H9 (cell line): ENCODE measurements around the gene ISOC1. TPM values are rescaled to one million over a fixed set of nuclear protein-coding genes. Genes with fewer than 3 reads are reported as not detected.

Source experiments
- DNase-seq: peaks from one replicate; pipeline ENCODE4 v3.0.0-alpha.2; 2017
- H2AFZ ChIP-seq: one replicate; pipeline ENCODE4 v1.6.1; 2013; ENCODE audit warnings: mild to moderate bottlenecking, low read length, control low read depth, moderate library complexity
- H2AK5ac ChIP-seq: 2 replicates; pipeline ENCODE4 v1.6.1; 2013; ENCODE audit warnings: low read length, control low read depth, mixed read lengths; ENCODE audit not compliant: insufficient read length
- H2BK120ac ChIP-seq: one replicate; pipeline ENCODE4 v1.6.1; 2013; ENCODE audit warnings: low read depth, mild to moderate bottlenecking, low read length, control low read depth, inconsistent platforms; ENCODE audit not compliant: poor library complexity, severe bottlenecking
- H2BK12ac ChIP-seq: 2 replicates; pipeline ENCODE4 v1.6.1; 2013; ENCODE audit warnings: low read length, control low read depth, mixed read lengths, low read depth; ENCODE audit not compliant: insufficient read length
- H2BK15ac ChIP-seq: 2 replicates; pipeline ENCODE4 v1.6.1; 2013; ENCODE audit warnings: low read depth, low read length, control low read depth
- H2BK20ac ChIP-seq: one replicate; pipeline ENCODE4 v1.6.1; 2013; ENCODE audit warnings: low read depth, mild to moderate bottlenecking, low read length, control low read depth, inconsistent platforms; ENCODE audit not compliant: poor library complexity, severe bottlenecking
- H2BK5ac ChIP-seq: 2 replicates; pipeline ENCODE4 v1.6.1; 2013; ENCODE audit warnings: low read length, control low read depth, mixed read lengths; ENCODE audit not compliant: insufficient read length
- H3K14ac ChIP-seq: 2 replicates; pipeline ENCODE4 v1.6.1; 2013; ENCODE audit warnings: low read length, control low read depth; ENCODE audit not compliant: insufficient read depth
- H3K18ac ChIP-seq: 2 replicates; pipeline ENCODE4 v1.6.1; 2013; ENCODE audit warnings: low read depth, mild to moderate bottlenecking, mixed read lengths, low read length, control low read depth; ENCODE audit not compliant: insufficient read length
- H3K23ac ChIP-seq: 2 replicates; pipeline ENCODE4 v1.6.1; 2013; ENCODE audit warnings: low read length, control low read depth, mixed read lengths, low read depth; ENCODE audit not compliant: insufficient read length
- H3K23me2 ChIP-seq: 2 replicates; pipeline ENCODE4 v1.6.1; 2013; ENCODE audit warnings: low read depth, mild to moderate bottlenecking, mixed read lengths, low read length, control low read depth; ENCODE audit not compliant: insufficient read length, poor library complexity, severe bottlenecking
- H3K27ac ChIP-seq: 2 replicates; pipeline ENCODE4 v1.5.1; 2013; ENCODE audit warnings: low read length, control low read depth, mixed read lengths, low read depth; ENCODE audit not compliant: insufficient read length
- H3K27me3 ChIP-seq: 2 replicates; pipeline ENCODE4 v1.6.1; 2013; ENCODE audit warnings: low read length, control low read depth, inconsistent platforms; ENCODE audit not compliant: insufficient read depth
- H3K4ac ChIP-seq: 2 replicates; pipeline ENCODE4 v1.6.1; 2013; ENCODE audit warnings: low read depth, mild to moderate bottlenecking, control low read depth, inconsistent platforms, low read length, moderate library complexity
- H3K4me1 ChIP-seq: 2 replicates; pipeline ENCODE4 v1.6.1; 2013; ENCODE audit warnings: low read length, control low read depth, inconsistent platforms; ENCODE audit not compliant: insufficient read depth
- H3K4me2 ChIP-seq: 2 replicates; pipeline ENCODE4 v1.6.1; 2013; ENCODE audit warnings: low read length, control low read depth, mixed read lengths; ENCODE audit not compliant: insufficient read length, insufficient read depth
- H3K56ac ChIP-seq: 2 replicates; pipeline ENCODE4 v1.6.1; 2013; ENCODE audit warnings: low read depth, mild to moderate bottlenecking, mixed read lengths, low read length, control low read depth; ENCODE audit not compliant: insufficient read length
- H3K79me1 ChIP-seq: 2 replicates; pipeline ENCODE4 v1.6.1; 2013; ENCODE audit warnings: low read depth, mild to moderate bottlenecking, moderate library complexity, low read length, control low read depth, inconsistent platforms; ENCODE audit not compliant: insufficient read depth, poor library complexity, severe bottlenecking
- H3K79me2 ChIP-seq: 2 replicates; pipeline ENCODE4 v1.6.1; 2013; ENCODE audit warnings: low read length, control low read depth, inconsistent platforms; ENCODE audit not compliant: insufficient read depth
- H3K9ac ChIP-seq: 2 replicates; pipeline ENCODE4 v1.6.1; 2013; ENCODE audit warnings: low read length, control low read depth, mixed read lengths; ENCODE audit not compliant: insufficient read length; ENCODE audit errors: extremely low read depth
- H3K9me3 ChIP-seq: one replicate; pipeline ENCODE4 v1.6.1; 2013; ENCODE audit warnings: low read depth, low read length, inconsistent platforms; ENCODE audit not compliant: control insufficient read depth
- H3T11ph ChIP-seq: one replicate; pipeline ENCODE4 v1.6.1; 2013; ENCODE audit warnings: mild to moderate bottlenecking, low read length, control low read depth, inconsistent platforms
- H4K20me1 ChIP-seq: one replicate; pipeline ENCODE4 v1.6.1; 2013; ENCODE audit not compliant: control insufficient read depth, insufficient read length, insufficient read depth
- H4K5ac ChIP-seq: 2 replicates; pipeline ENCODE4 v1.6.1; 2013; ENCODE audit warnings: low read depth, mild to moderate bottlenecking, mixed read lengths, low read length, control low read depth; ENCODE audit not compliant: insufficient read length
- H4K8ac ChIP-seq: replicated peaks from 2 replicates; pipeline ENCODE4 v1.6.1; 2013; ENCODE audit warnings: low read length, control low read depth, mixed read lengths, low read depth; ENCODE audit not compliant: insufficient read length
- H4K91ac ChIP-seq: 2 replicates; pipeline ENCODE4 v1.6.1; 2013; ENCODE audit warnings: low read depth, mild to moderate bottlenecking, moderate library complexity, mixed read lengths, low read length, control low read depth; ENCODE audit not compliant: insufficient read length
- H3K27ac Mint-ChIP-seq, 3 experiments: 2 replicates in 2 of 3; 3 replicates in 1 of 3; pipeline ENCODE4 v1.8.0; 2020 to 2021; ENCODE audit warnings: mixed read lengths in 3 of 3, mild to moderate bottlenecking in 1 of 3, moderate library complexity in 1 of 3
- H3K27me3 Mint-ChIP-seq: 2 replicates; pipeline ENCODE4 v1.8.0; 2021; ENCODE audit warnings: low read depth, mild to moderate bottlenecking, moderate library complexity, mixed read lengths
- H3K36me3 Mint-ChIP-seq, 3 experiments: 2 replicates in 2 of 3; 3 replicates in 1 of 3; pipeline ENCODE4 v1.8.0; 2020 to 2021; ENCODE audit warnings: low read depth in 3 of 3, mixed read lengths in 3 of 3; ENCODE audit not compliant: insufficient read depth in 1 of 3
- H3K4me1 Mint-ChIP-seq, 2 experiments: 2 replicates each; pipeline ENCODE4 v1.8.0; 2020; ENCODE audit warnings: mixed read lengths in 2 of 2
- H3K4me3 Mint-ChIP-seq, 2 experiments: 2 replicates in 1 of 2; 3 replicates in 1 of 2; pipeline ENCODE4 v1.8.0; 2020 to 2021; ENCODE audit warnings: mild to moderate bottlenecking in 2 of 2, mixed read lengths in 2 of 2, moderate library complexity in 1 of 2
- H3K9me3 Mint-ChIP-seq, 2 experiments: 2 replicates in 1 of 2; 3 replicates in 1 of 2; pipeline ENCODE4 v1.8.0; 2020; ENCODE audit warnings: mild to moderate bottlenecking in 2 of 2, mixed read lengths in 2 of 2, moderate library complexity in 1 of 2
- WGBS: extraction: QIAGEN DNeasy Blood & Tissue Kit; methylation state at CpG from one replicate; pipeline ENCODE4 v1.1.7; 2013; ENCODE audit warnings: missing lambda C conversion rate, low lambda C conversion rate, mixed read lengths; ENCODE audit not compliant: insufficient read length; ENCODE audit errors: extremely low coverage; 5-methylcytosine and 5-hydroxymethylcytosine counted together
- total RNA-seq: library from RNA; stranded (reverse); gene quantifications from 2 replicates; pipeline ENCODE4 v1.2.1, GENCODE V29; 2021
- TF ChIP-seq, protein P1 (sequence below): fragments of 200-600 bp; sonication (generic); conservative IDR thresholded peaks from 3 replicates; pipeline ENCODE4 v1.8.0; 2021; ENCODE audit warnings: antibody characterized with exemption, mild to moderate bottlenecking

The ISOC1 gene
- total RNA-seq, 1 experiment from 2014 or later: 23.0 TPM

DNA sequence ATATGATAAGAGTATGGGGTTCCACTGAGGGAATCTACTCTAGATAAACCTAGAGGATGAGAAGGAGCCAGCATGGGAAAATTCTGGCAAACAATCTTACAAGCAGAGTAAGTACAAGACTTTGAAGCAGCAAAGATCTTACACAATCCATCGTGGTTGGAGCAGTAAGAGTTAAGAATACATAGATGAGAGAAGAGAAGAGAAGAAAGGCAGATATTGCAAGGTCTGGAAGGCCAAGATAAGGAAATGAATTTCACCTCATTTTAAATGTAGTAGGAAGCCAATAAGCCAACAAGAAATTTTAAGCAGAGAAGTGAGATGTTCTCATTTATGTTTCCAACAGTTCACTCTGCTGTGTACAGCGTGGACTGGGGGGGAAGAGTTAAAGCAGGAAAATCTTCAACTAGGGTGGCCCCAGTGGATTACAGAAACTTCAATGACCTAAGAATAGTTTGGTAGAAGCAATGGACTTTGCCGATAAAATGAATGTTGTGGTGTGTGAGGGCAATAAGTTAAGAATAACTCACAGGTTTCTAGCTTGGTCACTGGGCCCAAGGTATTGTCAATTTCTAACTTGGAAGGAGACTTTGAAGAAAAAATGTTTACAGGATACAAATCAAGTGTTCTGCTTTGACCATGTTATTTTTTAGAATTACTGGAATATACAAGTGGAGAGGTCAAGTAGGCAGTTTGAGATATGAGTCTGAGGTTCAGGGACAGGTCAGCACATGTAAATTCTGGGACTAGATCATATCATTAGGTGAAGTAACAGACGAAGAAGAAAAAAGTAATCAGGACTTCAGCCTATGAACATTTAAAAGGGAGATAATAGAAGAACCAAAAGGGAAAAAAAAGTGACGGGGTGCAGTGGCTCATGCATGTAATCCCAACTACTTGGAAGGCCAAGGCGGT is 12.1 kb upstream of the ISOC1 start:
- Histone ChIP-seq H3K4me1 (no peaks in the 10 kb centered on the region), H3K9ac (no peak overlapping the region), H2AK5ac (no peak overlapping the region), H3K4ac (no peak overlapping the region), H4K91ac (no peak overlapping the region), H2BK12ac (no peak overlapping the region), H4K20me1 (no peaks in the 10 kb centered on the region), H3K79me2 (no peaks in the 10 kb centered on the region), H2BK5ac (no peak overlapping the region), H3K18ac (no peak overlapping the region), H3K27me3 (no peaks in the 10 kb centered on the region), H2BK120ac (no peak overlapping the region), H3K56ac (no peak overlapping the region), H2AFZ (no peak overlapping the region), H3T11ph (no peak overlapping the region), H3K4me2 (no peak overlapping the region), H4K8ac (no peak overlapping the region), H2BK15ac (no peak overlapping the region), H3K79me1 (no peaks in the 10 kb centered on the region), H3K14ac (no peak overlapping the region), H3K9me3 (no peaks in the 10 kb centered on the region), H4K5ac (no peak overlapping the region), H3K27ac (no peak overlapping the region), H3K23ac (no peak overlapping the region), H3K23me2 (no peaks in the 10 kb centered on the region), H2BK20ac (no peak overlapping the region)
- TF ChIP-seq, protein P1, sequence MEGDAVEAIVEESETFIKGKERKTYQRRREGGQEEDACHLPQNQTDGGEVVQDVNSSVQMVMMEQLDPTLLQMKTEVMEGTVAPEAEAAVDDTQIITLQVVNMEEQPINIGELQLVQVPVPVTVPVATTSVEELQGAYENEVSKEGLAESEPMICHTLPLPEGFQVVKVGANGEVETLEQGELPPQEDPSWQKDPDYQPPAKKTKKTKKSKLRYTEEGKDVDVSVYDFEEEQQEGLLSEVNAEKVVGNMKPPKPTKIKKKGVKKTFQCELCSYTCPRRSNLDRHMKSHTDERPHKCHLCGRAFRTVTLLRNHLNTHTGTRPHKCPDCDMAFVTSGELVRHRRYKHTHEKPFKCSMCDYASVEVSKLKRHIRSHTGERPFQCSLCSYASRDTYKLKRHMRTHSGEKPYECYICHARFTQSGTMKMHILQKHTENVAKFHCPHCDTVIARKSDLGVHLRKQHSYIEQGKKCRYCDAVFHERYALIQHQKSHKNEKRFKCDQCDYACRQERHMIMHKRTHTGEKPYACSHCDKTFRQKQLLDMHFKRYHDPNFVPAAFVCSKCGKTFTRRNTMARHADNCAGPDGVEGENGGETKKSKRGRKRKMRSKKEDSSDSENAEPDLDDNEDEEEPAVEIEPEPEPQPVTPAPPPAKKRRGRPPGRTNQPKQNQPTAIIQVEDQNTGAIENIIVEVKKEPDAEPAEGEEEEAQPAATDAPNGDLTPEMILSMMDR: no peak
- WGBS: no CpG with 5 or more reads among the region's 6 CpGs
- Mint-ChIP-seq H3K4me3 (no peak overlapping the region), H3K27ac (no peak overlapping the region), H3K36me3 (no peaks in the 10 kb centered on the region), H3K9me3 (no peaks in the 10 kb centered on the region), H3K4me1 (no peaks in the 10 kb centered on the region), H3K27me3 (no peaks in the 10 kb centered on the region; the same call in 1 of the 2 replicates)
- no peak for DNase-seq
